HT1080 (cell line): ENCODE measurements around the gene ZNF138. TPM values are rescaled to one million over a fixed set of nuclear protein-coding genes. Genes with fewer than 3 reads are reported as not detected.
A peak's percentile ranks its signal among the peaks of the same experiment; 100 is the strongest.

Source experiments
- DNase-seq: peaks from one replicate; pipeline ENCODE4 v3.0.0-alpha.2; 2015; ENCODE audit warnings: low read depth
- total RNA-seq: library from RNA; depleted of rRNA; stranded (reverse); fragments of >200 nt; shearing (Covaris generic); gene quantifications from 2 replicates; pipeline ENCODE4 v1.2.3, GENCODE V29; 2014; rRNA removed

Gene ZNF138
- total RNA-seq, 1 experiment from 2014 or later = 5.5 TPM

GRCh38 chr7:64875258-64875657, 81.0 kb downstream of the ZNF138 start:
- no peak for DNase-seq

DNA sequence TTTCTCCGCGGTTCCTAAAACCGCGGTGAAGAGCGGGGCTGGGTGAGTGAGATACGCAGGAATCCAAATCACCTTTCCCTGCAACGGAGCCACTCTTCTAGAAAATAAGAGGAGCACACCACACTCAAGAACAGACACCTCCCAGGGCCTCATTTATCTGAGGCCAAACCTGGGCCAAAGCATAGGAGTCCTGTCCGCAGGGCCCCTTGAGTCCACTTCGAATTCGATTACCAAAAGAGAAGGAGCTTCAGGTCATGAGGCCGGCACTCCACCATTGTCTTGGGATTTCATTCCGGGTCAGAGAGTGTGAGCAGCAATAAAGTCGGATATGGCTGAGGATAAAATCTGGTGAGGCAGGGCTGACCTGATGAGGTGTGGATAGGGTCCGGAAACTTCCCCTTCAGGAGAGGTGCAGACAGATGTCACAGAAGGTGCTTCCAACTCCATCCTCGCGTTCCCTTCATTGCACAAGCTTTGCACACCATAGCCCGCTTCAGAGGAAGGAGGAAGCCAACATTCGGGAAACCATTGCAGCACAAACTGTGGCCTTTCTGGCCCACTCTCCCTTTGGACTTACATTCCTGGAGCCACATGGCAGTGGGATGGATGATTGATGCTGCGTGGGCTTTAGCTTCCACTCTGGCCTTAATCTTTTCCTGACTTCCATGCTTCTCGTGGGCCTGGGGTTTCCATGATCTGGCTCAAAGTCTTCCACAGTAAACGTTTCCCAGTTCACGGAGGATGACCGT, 81.6 kb downstream of the ZNF138 start:
- no peak for DNase-seq

GRCh38 chr7:64876792-64877713, 82.8 kb downstream of the ZNF138 start:
- no peak for DNase-seq

DNA sequence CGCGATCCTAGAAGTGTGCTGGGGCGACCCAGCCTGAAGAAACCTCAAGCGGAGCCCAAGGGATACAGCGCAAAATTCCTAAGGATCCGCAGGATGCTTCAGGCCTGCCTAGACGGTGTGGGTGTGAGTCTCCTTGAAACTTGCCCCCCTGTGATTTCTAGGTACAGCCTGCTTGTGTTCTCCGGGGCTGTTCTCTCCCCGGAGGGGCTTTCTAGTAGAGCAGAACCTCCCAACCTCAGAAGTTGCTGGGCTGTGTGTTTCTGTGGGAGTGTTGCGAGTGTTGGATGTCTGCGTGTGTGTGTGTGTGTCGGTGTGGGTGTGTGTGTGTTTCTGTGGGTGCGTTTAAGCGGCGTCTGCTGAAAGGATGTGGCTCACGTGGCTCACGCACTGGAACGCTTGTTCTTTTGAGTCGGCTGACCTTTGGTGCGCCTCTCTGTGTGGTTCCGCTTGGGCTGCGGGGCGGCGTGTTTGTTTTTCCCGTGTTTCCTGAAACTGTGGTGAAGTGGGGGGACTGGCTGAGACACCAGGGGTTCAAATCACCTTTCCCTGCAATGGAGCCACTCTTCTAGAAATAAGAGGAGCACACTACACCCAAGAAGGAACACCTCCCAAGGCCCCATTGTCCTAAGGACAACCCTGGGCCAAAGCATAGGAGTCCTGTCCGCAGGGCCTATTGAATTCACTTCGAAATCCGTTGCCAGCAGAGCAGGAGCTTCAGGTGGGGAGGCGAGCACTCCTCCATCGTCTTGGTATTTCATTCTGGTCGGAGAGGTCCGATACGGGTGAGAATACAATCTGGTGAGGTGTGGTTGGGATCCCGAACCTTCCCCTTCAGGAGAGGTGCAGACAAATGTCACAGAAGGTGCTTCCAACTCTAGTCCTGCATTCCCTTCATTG, 83.7 kb downstream of the ZNF138 start:
- DNase-seq = no peak

DNA sequence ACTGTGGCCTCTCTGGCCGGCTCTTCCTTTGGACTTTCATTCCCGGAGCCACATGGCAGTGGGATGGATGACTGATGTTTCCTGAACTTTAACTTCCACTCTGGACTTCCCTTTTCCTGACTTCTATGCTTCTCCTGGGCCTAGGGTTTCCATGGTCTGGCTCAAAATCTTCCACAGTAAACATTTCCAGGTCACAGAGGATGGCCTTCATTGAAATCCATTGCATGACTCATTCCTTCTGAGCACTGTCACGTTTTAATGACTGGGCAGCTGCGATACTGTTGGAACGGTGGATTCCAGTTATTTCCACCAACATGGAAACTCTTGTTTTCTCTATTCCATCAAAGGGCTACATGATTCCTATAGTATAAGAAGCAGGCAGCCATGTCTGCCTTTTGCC, 84.5 kb downstream of the ZNF138 start:
- DNase-seq = peak; percentile 11

GRCh38 chr7:64879086-64879730, 85.0 kb downstream of the ZNF138 start:
- DNase-seq = no peak

GRCh38 chr7:64879800-64880199, 85.6 kb downstream of the ZNF138 start:
- DNase-seq = no peak

DNA sequence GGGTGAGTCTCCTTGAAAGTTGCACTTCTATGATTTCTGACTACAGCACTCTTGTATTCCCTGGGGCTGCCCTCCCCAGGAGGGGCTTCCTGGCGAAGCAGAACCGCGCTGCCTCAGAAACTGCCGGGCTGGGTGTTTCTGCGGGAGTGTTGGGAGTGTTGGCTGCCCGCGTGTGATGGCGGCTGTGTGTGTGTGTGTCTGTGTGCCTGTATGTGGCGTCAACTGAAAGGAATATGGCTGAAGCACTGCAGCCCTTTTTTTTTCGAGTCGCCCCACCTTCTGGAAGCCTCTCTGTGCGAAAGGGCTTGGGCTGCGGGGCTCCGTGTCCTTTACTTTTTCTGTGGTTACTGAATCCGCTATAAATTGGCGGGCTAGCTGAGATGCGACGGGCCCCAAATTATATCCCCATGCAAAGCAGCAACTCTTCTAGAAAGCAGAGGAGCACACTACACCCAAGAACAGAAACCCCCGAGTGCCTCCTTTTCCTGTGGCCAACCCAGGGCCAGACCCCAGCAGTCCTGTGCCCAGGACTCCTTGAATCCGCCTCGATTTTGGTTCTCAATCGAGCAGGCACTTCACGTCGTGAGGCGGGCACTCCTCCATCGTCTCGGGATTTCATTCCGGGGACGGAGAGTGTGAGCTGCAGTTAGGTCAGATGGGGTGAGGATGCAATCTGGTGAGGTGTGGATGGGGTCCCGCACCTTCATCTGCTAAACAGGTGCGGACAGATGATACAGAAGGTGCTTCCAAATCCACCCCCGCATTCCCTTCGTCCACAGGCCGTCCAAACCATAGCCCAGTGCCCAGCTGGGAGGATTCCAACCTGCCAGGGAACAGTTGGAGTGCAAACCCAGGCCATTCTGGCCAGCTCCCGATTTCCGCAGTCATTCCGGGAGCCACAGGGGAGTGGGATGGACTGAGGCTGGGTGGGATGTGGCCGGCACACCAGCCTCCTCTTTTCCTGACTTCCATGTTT, 86.4 kb downstream of the ZNF138 start:
- no peak for DNase-seq

- DNase-seq = no peak
Measured at GRCh38 chr7:64881461-64882287, 87.4 kb downstream of the ZNF138 start.

GRCh38 chr7:64882341-64883112, 88.3 kb downstream of the ZNF138 start:
- no peak for DNase-seq

Other genes with a start within 250 kb of the ZNF138 start
- 2.7 and 4.6 TPM in 2 replicates for gene ZNF680, start 231.4 kb upstream of the ZNF138 start, total RNA-seq
- gene ZNF107, start 128.3 kb upstream of the ZNF138 start, total RNA-seq = 2.5 and 3.4 TPM in 2 replicates
- 2.8 and 3.9 TPM in 2 replicates for gene ZNF273, start 108.8 kb downstream of the ZNF138 start, total RNA-seq
- 0.03 and 0.08 TPM in 2 replicates for gene ZNF117, start 196.6 kb downstream of the ZNF138 start, total RNA-seq
- gene ERV3-1, start 212.3 kb downstream of the ZNF138 start, total RNA-seq = 1.5 and 1.7 TPM in 2 replicates